ENCODE results near the gene SCLY. TPM values are rescaled to one million over a fixed set of nuclear protein-coding genes. Genes with fewer than 3 reads are reported as not detected.

The SCLY gene
- total and polyA plus RNA-seq, 2 of the 13 experiments (the other 11 are each of a cell fraction or from before 2014, with no cell fraction given) = 27.9 to 38.6 TPM

DNA sequence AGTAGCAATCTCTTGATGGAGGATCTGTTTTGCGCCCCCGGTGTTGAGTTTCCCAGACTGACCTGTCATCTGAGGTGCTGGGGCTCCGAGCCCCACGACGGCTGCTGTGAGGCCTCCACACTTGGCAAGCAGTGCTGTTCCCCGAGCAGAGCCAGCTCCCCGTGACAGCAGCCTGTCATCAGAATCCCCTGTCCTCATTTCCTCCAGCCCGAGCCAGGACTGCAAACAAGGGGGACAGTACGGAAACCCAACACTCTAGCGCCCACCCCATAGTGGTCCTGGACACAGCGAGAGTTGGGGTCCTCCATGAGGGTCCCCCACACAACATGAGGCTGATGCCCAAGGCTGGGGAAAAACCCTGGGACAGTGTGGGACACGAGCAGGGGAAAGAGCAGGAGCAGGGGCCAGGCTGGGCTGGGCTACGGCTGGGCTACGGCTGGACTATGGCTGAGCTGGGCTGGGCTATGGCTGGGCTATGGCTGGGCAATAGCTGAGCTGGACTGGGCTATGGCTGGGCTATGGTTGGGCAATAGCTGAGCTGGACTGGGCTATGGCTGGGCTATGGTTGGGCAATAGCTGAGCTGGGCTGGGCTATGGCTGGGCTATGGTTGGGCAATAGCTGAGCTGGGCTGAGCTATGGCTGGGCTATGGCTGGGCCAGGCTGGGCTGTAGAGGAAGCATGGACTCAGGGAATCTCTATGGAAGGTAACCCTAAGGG, 76.2 kb downstream of the SCLY start (continued):
- TF ChIP-seq, protein P1, sequence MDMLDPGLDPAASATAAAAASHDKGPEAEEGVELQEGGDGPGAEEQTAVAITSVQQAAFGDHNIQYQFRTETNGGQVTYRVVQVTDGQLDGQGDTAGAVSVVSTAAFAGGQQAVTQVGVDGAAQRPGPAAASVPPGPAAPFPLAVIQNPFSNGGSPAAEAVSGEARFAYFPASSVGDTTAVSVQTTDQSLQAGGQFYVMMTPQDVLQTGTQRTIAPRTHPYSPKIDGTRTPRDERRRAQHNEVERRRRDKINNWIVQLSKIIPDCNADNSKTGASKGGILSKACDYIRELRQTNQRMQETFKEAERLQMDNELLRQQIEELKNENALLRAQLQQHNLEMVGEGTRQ (IDR thresholded peaks at IDR 0.05; ENCODE audit: low read depth, low read length) = no peak
- TF ChIP-seq, protein P1 (CRISPR knock-in tag; IDR thresholded peaks at IDR 0.05; ENCODE audit: borderline replicate concordance) = no peak
- peak; percentile 55 for TF ChIP-seq YY1 (IDR thresholded peaks at IDR 0.05; ENCODE audit: insufficient read depth, insufficient replicate concordance, low read depth, low read length)
- no peak for TF ChIP-seq ARHGAP35 (CRISPR knock-in tag; IDR thresholded peaks at IDR 0.05; ENCODE audit: borderline replicate concordance)
- TF ChIP-seq ZNF556 (CRISPR knock-in tag; IDR thresholded peaks at IDR 0.05; ENCODE audit: borderline replicate concordance) = no peak
- no peak for TF ChIP-seq SNRNP70 (IDR thresholded peaks at IDR 0.05; ENCODE audit: low read depth, low read length)
- no peak for TF ChIP-seq SP5 (CRISPR knock-in tag; IDR thresholded peaks at IDR 0.05; ENCODE audit: borderline replicate concordance, low read depth)
- no peak for TF ChIP-seq SAFB2 (CRISPR knock-in tag; IDR thresholded peaks at IDR 0.05; ENCODE audit: borderline replicate concordance, low read depth)
- TF ChIP-seq, protein P2, sequence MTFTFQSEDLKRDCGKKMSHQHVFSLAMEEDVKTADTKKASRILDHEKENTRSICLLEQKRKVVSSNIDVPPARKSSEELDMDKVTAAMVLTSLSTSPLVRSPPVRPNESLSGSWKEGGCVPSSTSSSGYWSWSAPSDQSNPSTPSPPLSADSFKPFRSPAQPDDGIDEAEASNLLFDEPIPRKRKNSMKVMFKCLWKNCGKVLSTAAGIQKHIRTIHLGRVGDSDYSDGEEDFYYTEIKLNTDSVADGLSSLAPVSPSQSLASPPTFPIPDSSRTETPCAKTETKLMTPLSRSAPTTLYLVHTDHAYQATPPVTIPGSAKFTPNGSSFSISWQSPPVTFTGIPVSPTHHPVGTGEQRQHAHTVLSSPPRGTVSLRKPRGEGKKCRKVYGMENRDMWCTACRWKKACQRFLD (CRISPR knock-in tag; IDR thresholded peaks at IDR 0.05; ENCODE audit: borderline replicate concordance) = no peak
- TF ChIP-seq ZFY (CRISPR knock-in tag; IDR thresholded peaks at IDR 0.05) = no peak
- TF ChIP-seq, protein P3, sequence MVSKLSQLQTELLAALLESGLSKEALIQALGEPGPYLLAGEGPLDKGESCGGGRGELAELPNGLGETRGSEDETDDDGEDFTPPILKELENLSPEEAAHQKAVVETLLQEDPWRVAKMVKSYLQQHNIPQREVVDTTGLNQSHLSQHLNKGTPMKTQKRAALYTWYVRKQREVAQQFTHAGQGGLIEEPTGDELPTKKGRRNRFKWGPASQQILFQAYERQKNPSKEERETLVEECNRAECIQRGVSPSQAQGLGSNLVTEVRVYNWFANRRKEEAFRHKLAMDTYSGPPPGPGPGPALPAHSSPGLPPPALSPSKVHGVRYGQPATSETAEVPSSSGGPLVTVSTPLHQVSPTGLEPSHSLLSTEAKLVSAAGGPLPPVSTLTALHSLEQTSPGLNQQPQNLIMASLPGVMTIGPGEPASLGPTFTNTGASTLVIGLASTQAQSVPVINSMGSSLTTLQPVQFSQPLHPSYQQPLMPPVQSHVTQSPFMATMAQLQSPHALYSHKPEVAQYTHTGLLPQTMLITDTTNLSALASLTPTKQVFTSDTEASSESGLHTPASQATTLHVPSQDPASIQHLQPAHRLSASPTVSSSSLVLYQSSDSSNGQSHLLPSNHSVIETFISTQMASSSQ (IDR thresholded peaks at IDR 0.05; ENCODE audit: low read depth) = no peak
- TF ChIP-seq, protein P3 (CRISPR knock-in tag; IDR thresholded peaks at IDR 0.05; ENCODE audit: borderline replicate concordance) = 0 out of 2 replicates have a peak, but pooled peaks have one; percentile 32
- no peak for TF ChIP-seq HMGXB3 (CRISPR knock-in tag; IDR thresholded peaks at IDR 0.05; ENCODE audit: borderline replicate concordance)
- TF ChIP-seq BORCS8-MEF2B (CRISPR knock-in tag; IDR thresholded peaks at IDR 0.05) = 0 out of 2 replicates have a peak, but pooled peaks have one; percentile 14
- no peak for TF ChIP-seq NFIC (IDR thresholded peaks at IDR 0.05; ENCODE audit: low read length)
- no peak for TF ChIP-seq ZNF382 (CRISPR knock-in tag; IDR thresholded peaks at IDR 0.05; ENCODE audit: borderline replicate concordance)
